NCI-H1105 treated with DMSO at 0.1 percent for 48 hours (cell line): ENCODE results near the gene BAIAP2.

Experiments
- DNase-seq: peaks from one replicate; lab custom pipeline; 2025; lab: John Stamatoyannopoulos, UW

Gene BAIAP2

DNA sequence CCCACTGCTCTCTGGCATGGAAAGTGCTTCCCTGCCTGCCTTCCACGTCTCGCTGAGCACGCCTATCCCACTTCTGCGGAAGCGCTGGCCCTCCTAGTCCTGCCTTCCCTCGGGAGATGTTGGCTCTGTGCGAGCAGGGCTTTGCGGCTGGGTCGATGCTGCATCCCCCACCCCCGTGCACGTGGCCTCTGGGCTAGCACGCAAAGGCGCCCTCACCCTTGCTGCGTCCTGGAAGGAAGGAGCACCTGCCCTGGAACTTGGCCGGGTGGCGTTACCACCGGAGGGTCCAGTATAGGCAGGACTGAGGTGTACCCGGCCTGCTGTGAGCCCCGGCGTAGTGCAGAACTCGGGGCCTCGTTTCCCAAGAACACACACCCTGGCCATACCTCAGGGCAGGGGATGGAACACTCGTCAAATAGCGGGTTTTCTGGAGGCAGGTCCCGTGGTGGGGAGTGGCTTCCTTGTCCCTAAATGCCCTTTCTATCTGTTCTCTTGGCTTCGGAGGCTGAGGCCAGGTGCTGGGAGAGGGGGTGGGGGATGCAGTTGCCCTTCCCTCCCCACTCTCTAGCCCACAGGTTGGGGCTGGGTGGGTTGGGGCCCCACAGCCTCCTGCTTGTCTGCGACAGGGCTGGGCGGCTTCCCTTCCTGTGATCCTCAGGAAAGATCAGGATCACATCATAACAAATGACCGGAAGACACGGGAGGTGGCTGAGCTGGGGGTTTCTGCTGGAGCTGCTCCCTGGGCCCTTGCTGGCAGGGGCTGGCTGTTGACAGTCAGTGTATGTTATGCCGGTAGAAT lies 17.4 kb downstream of the BAIAP2 start:
- no peak for DNase-seq

DNA sequence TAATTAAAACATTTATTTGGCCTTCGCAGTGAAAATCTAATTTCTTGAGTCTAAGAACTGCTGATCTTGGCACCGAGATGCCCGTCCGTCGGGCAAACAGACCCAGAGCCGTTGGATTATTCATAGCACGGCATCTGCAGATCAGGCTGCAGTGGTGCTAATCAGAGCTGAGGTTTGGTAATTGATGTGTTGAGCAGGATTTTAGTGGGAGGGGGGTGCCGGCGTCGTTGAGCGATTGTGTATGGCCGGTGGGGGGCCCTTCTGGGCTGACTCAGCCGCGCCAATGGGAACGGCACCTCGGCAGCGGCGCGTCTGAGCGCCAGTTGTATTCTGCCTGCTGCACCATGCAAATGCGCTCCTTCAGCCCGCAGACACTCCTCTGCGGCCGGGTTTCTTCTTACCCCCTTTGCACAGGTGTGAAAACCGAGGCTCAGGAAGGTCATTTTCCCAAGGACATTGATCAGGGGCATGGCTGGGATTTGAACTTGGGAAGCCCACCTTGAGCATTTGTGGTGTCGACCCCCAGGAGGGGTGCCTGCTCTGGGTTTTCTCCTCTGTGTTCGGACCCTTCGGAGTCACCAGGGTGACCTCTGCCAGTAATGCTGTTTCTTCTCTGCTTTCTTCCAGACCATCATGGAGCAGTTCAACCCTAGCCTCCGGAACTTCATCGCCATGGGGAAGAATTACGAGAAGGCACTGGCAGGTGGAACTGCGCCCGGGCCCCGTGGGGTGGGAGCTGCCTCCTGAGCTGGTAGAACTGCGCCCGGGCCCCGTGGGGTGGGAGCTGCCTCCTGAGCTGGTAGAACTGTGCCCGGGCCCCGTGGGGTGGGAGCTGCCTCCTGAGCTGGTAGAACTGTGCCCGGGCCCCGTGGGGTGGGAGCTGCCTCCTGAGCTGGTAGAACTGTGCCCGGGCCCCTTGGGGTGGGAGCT lies 18.4 kb downstream of the BAIAP2 start:
- DNase-seq, result no peak

DNA sequence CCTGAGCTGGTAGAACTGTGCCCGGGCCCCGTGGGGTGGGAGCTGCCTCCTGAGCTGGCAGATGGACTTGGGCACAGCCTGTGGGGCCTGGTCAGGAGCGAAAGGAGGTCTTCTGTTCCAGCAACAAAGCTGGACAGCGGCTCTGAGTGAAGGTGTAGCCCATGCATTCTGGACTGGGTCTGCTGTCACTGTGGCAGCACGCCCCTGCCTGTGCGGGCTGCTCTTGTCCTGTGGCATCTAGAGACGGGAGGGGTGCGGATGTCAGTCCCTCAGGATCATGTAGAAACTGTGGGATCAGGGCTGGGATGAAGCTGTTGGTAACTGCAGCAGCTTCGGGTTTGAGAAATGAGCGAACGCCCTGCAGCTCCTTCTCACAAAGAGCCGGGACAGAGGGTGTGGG lies 19.4 kb downstream of the BAIAP2 start:
- no peak for DNase-seq

DNA sequence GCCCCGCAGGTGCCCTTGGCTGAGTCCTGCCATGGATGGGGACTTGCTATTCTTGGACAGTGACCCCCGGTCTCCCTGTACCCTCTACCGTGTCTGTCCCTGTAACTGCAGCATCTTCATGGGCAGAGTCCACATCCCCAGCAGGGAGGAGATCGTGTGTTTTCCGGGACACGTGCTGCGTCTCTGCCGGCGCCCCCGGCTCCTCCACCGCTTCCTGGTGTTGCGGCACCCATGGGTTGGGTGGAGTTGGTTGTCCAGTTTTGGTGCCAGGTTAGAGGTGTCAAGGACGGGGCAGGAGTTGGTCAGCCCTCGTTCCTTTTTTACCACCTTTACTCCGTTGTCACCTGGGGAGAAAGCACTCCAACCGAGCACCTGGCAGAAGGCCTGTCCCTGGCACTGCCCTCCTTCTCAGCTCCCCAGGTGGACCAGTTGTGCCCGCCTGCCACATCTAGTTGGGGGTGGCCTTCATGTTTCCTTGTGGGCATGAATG lies 20.0 kb downstream of the BAIAP2 start:
- DNase-seq, result no peak

DNA sequence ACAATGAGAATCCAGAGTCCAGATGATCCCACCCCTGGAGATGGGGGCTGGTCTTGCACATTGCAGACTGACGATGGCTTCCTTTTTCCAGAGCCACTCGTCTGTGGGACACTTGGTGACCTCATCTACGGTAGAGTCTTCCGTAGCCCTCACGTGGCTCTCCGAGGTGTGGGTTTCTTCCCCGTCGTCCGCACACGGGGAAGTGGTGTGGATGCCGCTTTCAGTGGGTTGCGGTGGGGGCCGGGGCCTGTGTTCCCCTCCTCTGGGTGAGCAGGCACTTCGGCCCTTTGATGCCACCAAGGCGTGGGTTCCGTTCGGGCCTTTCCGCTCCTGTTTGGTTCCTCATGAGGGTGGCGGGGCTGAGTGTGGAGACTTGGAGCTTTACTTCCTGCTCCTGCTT lies 21.4 kb downstream of the BAIAP2 start:
- no peak for DNase-seq

DNA sequence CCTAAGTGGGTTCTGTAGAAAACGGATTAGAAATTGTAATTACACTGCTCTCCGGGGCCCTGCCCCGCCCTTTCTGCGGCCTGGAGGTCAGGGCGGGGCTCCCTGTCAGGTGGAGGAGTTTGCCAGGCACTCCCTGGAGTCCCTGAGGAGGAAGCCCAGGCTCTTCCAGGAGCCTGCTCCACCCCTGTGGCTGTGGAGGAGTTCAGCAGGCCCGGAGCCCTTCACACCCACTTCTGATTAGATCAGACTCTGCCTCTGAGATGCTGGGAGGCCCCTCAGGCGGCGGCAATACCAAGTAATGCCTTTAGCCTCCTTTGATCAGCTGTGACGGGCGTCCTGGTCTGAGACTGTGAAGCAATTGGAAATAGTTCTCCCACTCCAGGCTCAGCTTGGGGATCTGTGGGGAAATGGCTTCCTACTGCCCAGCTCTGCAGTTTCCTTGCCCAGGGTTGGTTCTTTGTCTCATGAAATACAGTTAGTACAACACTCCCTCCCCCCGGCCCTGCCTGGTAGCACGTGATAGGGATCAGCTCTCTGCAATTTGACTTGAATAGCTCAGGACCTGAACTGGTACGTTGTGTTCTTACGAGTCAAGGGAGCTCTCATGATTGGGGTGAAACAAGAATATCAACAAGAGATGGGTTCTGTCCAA lies 22.3 kb downstream of the BAIAP2 start:
- no peak for DNase-seq

DNA sequence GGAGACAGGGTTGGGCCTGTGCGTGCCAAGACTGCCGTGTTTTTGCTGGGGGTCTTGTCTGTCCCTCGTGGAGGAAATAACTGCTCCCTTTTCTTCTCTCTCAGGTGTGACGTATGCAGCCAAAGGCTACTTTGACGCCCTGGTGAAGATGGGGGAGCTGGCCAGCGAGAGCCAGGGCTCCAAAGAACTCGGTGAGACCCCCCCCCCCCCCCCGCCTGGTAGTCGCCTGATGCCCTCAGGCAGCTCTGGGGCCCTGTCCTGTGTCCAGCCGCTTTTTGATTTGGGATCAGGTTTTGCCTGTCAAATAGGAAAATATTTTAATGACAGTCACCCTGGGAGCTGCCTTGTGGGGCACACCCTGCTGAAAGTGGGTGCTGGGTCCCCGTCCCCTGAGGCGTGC lies 22.8 kb downstream of the BAIAP2 start:
- DNase-seq, result no peak

DNA sequence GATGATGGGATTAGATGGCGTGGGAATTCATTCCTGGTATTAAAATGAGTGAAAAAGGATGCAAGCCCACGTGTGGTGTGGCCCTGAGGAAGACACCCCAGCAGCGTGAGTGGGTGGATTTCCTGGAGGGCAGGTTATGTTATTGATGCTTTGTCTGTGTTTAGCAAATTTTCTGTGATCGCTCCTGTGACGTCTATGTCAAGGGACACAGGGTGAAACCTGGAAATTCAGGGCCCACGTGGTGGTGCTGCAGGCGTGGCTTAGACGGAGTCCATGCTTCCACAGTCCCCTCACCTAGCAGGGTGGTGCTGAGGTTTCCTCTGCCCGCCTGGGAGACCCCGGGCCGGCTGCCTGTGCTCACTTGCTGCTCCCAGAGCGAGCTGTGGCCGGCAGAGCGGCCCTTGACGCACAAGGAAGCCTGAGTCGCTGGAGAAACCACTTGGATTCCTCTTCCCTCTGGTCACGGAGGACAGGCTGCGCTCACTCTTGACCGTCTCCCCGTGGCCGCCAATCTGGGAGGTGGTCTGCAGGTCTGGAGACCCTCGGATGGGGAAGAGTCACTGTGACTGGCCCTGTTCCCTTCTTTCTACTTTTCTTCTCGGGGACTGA lies 23.4 kb downstream of the BAIAP2 start:
- DNase-seq, result no peak

DNA sequence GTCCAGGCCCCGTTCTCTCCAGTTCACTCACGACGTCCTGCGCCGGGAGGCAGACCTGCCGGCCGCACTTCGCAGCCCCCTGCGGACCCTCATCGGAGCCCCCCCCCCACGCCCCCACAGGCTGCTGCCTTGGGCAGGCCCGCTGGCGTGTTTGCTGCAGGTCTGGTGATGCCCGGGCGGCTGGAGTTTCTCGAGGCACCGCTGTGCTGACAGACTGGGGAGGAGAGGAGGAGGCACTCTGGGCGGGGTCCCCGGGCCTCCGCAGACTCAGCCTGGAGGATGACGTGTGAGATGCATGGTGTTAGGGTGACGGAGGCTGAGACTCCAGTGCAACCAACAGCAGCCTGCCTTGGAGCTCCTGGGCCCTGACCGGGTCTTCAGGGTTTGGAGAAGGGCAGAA lies 24.1 kb downstream of the BAIAP2 start:
- DNase-seq, result no peak

DNA sequence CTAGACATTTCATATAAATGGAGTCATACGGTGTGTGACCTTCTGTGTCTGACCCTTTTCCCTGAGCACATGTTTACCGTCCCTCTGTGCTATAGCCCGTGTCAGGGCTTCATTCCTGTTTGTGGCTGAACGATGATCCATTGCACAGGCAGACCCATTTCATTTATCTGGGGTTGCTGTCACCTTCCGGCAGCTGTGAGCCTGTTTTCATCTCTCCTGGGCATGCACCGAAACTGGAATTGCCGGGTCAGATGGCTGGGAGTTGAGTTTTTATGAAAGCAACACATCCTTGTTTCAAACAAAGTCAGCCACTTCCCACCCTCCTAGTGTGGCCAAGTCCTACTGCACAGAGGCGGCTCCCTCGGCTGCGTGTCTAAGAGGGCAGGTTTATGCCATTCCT lies 25.5 kb downstream of the BAIAP2 start:
- DNase-seq, result no peak

DNA sequence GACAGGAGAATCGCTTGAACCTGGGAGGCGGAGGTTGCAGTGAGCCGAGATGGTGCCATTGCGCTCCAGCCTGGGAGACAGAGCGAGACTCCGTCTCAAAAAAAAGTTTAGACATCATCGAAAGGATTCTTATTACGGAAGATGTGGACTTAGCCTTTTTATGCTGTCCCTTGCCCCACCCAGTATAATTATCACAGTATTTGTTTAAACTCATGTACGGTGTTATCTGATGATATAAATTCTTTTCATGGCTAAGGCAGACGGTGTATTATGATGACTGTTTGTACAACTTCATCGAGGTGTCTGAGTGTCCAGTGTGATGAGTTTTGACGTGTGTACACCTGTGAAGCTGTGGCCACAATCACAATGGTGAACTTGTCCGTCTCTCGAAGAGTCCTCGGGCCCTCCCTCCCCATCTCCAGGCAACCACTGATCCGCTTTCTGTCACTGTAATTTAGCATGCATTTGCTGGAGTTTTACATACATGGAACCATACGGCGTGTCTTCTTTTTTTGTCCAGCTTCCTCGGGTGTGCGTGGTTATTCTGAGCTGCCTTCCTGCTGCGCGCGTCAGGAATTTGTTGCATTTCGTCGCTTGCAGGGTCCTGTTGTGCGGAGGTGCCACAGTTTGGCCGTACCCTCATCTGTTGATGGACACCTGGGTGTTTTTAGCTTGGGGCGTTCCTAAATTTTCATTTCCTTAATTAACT lies 26.2 kb downstream of the BAIAP2 start:
- DNase-seq, result no peak

DNA sequence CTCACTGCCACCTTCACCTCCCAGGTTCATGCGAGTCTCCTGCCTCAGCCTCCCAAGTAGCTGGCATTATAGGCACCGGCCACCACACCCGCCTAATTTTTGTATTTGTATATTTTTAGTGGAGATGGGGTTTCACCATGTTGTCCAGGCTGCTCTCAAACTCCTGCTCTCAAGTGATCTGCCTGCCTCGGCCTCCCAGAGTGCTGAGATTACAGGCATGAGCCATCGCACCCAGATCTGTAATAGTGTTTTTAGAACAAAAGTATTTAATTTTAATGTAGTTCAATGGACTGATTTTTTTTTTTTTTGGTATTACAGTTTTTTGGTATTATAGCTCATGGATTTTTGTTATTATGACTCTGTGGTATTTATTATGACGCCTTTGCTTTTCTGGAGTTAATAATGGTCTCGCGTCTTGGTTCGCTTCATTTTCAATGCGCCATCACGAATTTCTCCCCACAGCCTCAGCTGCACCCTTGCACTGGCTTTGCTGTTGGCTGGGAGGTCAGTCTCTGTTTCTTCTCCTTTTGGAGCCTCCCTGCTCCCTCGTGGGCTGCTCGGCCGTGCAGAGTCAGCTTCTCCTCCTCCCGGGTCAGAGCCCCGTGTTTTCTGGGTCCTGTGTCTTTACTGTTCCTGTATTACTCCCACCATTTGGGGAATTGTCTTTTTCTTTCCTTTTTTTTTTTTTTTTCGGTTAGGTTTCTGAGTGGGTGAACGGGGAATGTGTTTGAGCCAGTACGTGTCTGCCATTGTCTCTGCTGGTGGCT lies 27.2 kb downstream of the BAIAP2 start:
- no peak for DNase-seq

DNA sequence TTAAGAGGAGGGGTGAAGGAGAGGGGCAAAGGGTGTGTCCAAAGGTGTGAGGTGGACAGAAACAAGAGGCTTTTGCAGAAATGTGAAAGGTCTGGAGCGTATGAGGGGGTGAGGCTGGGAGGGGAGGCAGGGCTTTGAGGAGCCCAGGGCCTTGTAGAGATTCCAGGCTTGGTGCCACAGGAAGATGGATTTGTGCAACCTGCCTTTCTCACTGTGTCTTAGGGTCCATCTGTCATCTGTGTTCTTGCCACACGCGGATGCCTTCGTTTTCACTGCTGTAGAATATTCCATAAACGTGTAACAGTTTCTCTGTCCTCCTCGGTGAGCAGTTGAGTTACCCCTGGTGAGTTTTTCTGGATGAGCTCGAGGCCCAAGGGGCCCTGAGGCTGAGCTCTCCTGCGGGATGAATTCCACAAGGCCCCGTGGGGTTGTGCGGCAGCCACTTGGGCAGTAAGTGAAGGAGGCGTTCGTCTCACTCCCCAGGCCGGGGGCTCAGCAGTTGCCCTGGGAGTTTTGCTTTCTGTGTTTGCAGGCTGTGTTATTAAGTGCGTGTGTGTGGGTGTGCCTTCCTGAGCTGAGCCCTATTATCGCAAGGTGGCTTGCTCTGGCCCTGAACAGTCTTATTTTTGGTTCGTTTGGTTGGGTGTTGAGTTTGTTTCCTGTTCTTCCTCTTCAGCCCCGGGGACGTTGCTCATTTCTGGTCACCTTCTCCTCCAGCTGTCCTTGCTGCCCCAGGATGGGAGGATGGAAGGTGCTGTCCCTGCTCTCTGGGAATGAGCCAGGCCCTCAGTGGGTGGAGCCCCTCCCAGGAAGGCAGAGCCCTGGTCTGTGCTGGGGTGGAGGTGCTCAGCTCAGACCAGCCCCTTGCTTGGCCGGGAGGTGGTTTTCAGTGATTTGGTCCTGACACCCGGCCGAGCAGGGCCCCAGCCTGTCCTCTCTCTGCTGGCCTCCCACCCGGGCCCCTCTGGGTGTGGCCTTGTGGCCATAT lies 28.4 kb downstream of the BAIAP2 start:
- no peak for DNase-seq

DNA sequence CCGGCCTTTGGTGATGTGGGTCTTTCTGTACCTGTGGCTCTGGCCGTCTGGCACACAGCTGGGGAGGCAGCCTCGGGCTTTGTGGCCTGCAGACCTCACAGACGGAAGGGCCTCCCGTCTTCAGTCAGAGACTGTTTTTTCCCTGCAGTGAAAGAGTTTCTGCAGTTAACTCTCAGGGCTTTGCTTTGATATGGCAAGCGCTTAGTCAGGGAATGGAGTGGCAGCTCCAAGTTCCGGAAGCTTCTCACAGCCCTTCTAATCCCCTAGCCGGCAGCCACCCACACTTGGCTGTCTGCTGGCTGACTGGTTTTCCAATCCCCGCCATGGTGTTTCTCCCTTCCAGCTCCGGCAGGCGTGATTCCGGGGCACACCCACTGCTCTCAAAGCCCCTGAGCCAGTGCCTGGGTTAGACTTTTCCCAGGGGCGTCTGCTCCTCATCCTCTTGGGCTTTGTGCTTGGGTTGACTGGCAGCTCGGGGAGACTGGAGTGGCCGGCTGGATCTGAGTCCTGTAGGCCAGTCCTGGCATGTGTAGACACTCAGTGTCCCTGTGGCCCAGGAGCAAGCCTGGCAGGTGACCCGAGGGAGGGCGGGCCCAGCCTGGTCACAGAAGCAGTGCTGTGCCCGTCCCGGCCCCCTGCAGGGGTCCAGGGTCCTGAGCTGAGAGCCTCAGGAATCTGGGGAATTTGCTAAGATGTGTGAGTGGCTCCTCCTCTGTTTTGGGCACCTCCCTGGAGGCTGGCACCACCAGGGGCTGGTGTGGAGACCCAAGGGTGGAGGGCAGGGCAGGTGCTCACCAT lies 29.9 kb downstream of the BAIAP2 start:
- DNase-seq, result no peak

DNA sequence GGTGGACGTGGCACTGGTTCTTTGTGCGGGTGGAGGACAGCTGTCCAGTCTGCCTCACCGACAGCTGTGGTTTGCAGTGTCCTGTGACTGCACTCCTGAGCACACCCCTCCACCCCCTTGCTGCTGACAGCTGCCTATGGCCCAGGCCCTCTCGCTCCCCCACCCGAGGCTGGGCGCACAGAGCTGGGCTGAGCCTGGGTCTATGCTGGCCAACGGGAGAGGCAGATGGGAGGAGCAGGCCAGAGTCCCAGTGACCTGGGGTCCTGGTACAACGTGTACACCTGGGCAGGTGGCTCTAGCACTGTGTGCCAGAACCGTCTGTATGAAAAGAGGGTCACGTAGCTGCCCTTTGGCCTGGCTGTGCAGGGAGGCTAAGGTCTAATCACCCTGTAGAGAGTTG lies 30.5 kb downstream of the BAIAP2 start:
- no peak for DNase-seq

DNA sequence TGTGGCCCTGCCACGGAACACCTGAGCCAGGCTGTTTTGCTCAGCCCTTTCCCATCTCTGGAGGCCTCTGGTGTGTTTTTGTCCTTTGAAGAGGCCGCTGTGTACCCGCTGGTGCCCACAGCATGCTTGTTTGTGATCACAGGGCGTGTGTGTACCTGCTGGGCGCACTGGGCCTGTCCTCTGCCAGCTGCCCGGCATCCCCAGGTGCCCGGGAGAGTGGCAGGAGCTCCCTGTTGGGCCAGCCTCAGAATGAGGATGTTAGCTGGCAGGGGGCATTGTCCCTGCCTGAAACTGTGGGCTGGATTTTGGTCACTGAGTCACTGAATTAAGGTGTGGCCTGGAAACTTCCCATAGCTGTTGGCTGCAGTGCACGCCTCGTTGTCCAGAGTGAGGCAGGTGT lies 31.1 kb downstream of the BAIAP2 start:
- no peak for DNase-seq

DNA sequence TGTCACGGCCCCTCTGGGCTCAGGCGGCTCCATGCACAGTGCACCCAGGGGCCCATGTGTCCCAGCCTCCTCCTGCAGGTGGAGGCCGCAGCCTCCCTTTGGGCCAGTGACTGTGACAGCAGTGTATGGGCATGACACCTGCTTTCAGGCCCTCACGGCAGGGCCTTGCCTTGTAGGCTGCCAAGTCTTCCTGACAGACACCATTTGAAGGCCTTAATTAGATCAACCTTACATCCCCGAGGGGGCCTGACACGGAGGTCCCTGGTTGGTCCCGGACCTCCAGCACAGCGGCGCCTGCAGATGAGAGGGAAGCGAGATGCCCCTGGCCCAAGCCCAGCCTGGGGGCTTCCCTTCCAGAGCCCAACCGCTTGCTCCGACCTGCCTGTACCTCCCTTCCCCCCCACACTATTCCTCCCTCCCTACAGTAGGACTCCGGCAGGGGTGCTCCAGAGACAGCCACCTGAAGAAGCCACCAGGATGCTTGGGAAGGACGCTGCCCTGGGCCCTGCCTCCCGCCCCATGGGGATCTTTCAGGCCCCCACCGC lies 31.9 kb downstream of the BAIAP2 start:
- no peak for DNase-seq

DNA sequence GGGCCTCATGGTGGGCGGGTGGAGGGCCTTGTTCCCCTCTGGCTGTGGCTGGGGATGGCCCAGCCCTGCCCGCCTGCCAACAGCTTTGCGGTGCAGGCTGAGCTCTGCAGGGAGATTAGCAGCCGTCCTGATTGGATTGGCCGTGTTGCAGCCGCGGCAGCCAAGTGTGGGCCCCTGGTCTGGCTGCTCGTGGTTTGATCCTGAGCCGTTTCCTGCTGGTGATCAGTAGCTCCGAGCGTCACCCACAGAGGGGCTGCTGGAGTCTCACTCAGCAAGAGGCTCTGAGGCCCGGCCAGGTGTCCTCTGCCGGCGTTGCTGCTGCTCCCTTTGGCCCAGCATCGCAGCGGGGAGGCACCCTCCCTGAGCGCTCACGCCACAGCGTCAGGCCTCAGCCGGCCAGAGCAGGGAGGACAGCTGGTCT lies 32.5 kb downstream of the BAIAP2 start:
- no peak for DNase-seq
